OCI-LY3 (cell line): ENCODE data around the gene CD109.

Experiments
- H2AFZ ChIP-seq: fragments of 200-600, 300-600 bp; shearing (Covaris generic); 2 replicates; pipeline ENCODE4 v1.6.0; 2014; ENCODE audit warnings: antibody characterized with exemption, low read depth, low read length
- H3K27ac ChIP-seq: fragments of 200-600, 300-600 bp; sonication (generic); 2 replicates; pipeline ENCODE4 v1.5.1; 2014; ENCODE audit warnings: mild to moderate bottlenecking, low read length, moderate library complexity, mixed read lengths
- H3K27me3 ChIP-seq: fragments of 200-600, 300-600 bp; sonication (generic); 2 replicates; pipeline ENCODE4 v1.6.1; 2014; ENCODE audit warnings: low read depth, low read length, mixed read lengths
- H3K36me3 ChIP-seq: fragments of 200-600, 300-600 bp; sonication (generic); replicated peaks from 2 replicates; pipeline ENCODE3; 2014; ENCODE audit warnings: low read depth, low read length, mixed read lengths
- H3K4me1 ChIP-seq: fragments of 300-600, 200-600 bp; sonication (generic); 2 replicates; pipeline ENCODE4 v1.6.1; 2014; ENCODE audit warnings: low read length, mixed read lengths
- H3K4me2 ChIP-seq: fragments of 200-600, 300-600 bp; sonication (generic); 2 replicates; pipeline ENCODE4 v1.6.1; 2014; ENCODE audit warnings: low read length, mixed read lengths
- H3K4me3 ChIP-seq: fragments of 300-600, 200-600 bp; sonication (generic); 2 replicates; pipeline ENCODE4 v1.5.1; 2014; ENCODE audit warnings: antibody characterized with exemption, mild to moderate bottlenecking, low read length, moderate library complexity
- H3K79me2 ChIP-seq: fragments of 300-600, 200-600 bp; shearing (Covaris generic); 2 replicates; pipeline ENCODE4 v1.6.1; 2014; ENCODE audit warnings: mild to moderate bottlenecking, low read length, mixed read lengths
- H3K9ac ChIP-seq: fragments of 300-600, 200-600 bp; shearing (Covaris generic); 2 replicates; pipeline ENCODE4 v1.6.0; 2014; ENCODE audit warnings: mild to moderate bottlenecking, low read length, moderate library complexity
- H3K9me3 ChIP-seq: fragments of 200-600, 300-600 bp; shearing (Covaris generic); 2 replicates; pipeline ENCODE4 v1.6.1; 2014; ENCODE audit warnings: low read length, mixed read lengths; ENCODE audit not compliant: insufficient read depth
- H4K20me1 ChIP-seq: fragments of 200-600, 300-600 bp; sonication (generic); 2 replicates; pipeline ENCODE4 v1.6.1; 2016; ENCODE audit warnings: low read length, mixed read lengths; ENCODE audit not compliant: insufficient read depth
- CTCF ChIP-seq: fragments of 200-600, 300-600 bp; sonication (generic); IDR thresholded peaks from 2 replicates; pipeline ENCODE4 v1.5.1; 2014; ENCODE audit warnings: antibody characterized with exemption, low read length, low read depth
- EZH2phosphoT487 ChIP-seq: fragments of 200-600 bp; shearing (Covaris generic); IDR thresholded peaks from 2 replicates; pipeline ENCODE4 v1.6.1; 2018; ENCODE audit warnings: antibody characterized with exemption, mixed run types, low read depth

CD109 gene

GRCh38 chr6:73811706-73812105 lies 115.7 kb downstream of the CD109 start:
- Histone ChIP-seq H3K9ac (no peak overlapping the region), H2AFZ (no peak overlapping the region), H3K4me1 (peaks cover 5% of the 10 kb centered on the region; the same call in 1 of the 2 replicates), H3K36me3 (no peaks in the 10 kb centered on the region), H3K4me2 (no peak overlapping the region), H3K79me2 (no peaks in the 10 kb centered on the region), H3K27ac (no peak overlapping the region), H3K27me3 (no peaks in the 10 kb centered on the region), H4K20me1 (no peaks in the 10 kb centered on the region), H3K9me3 (no peaks in the 10 kb centered on the region), H3K4me3 (no peak overlapping the region)
- TF ChIP-seq EZH2phosphoT487 = no peak
- TF ChIP-seq CTCF = no peak

GRCh38 chr6:73817253-73817652 lies 121.2 kb downstream of the CD109 start:
- H4K20me1 ChIP-seq = no peaks in the 10 kb centered on the region
- peaks cover 2% of the 10 kb centered on the region for H3K36me3 ChIP-seq
- H3K9me3 ChIP-seq = no peaks in the 10 kb centered on the region
- H3K4me3 ChIP-seq = no peak overlapping the region
- H3K9ac ChIP-seq = no peak overlapping the region
- H3K4me2 ChIP-seq = no peak overlapping the region
- no peaks in the 10 kb centered on the region for H3K79me2 ChIP-seq
- no peaks in the 10 kb centered on the region for H3K4me1 ChIP-seq
- H3K27me3 ChIP-seq = no peaks in the 10 kb centered on the region
- no peak overlapping the region for H3K27ac ChIP-seq
- TF ChIP-seq EZH2phosphoT487 = no peak
- TF ChIP-seq CTCF = no peak
- H2AFZ ChIP-seq = no peak overlapping the region

- Histone ChIP-seq H3K27ac (no peak overlapping the region), H3K9me3 (no peaks in the 10 kb centered on the region), H3K4me1 (no peaks in the 10 kb centered on the region), H3K36me3 (peaks cover 2% of the 10 kb centered on the region), H3K4me3 (no peak overlapping the region), H4K20me1 (no peaks in the 10 kb centered on the region), H3K9ac (no peak overlapping the region), H3K4me2 (no peak overlapping the region), H3K79me2 (no peaks in the 10 kb centered on the region), H2AFZ (no peak overlapping the region), H3K27me3 (no peaks in the 10 kb centered on the region)
- TF ChIP-seq CTCF (no peak), EZH2phosphoT487 (no peak)
Measured at GRCh38 chr6:73823046-73823735, 127.2 kb downstream of the CD109 start.

- H3K79me2 ChIP-seq = no peaks in the 10 kb centered on the region
- no peak overlapping the region for H3K4me3 ChIP-seq
- H3K4me1 ChIP-seq = no peaks in the 10 kb centered on the region
- no peaks in the 10 kb centered on the region for H3K27me3 ChIP-seq
- no peak overlapping the region for H3K27ac ChIP-seq
- H3K36me3 ChIP-seq = peaks cover 2% of the 10 kb centered on the region
- H2AFZ ChIP-seq = no peak overlapping the region
- no peak overlapping the region for H3K9ac ChIP-seq
- TF ChIP-seq EZH2phosphoT487 = no peak
- no peak for TF ChIP-seq CTCF
- no peaks in the 10 kb centered on the region for H4K20me1 ChIP-seq
- no peak overlapping the region for H3K4me2 ChIP-seq
- no peaks in the 10 kb centered on the region for H3K9me3 ChIP-seq
Measured at GRCh38 chr6:73823832-73824231, 127.8 kb downstream of the CD109 start.
